GM19455 (cell line): Measurements from ENCODE around the gene ASB16.
A peak's percentile ranks its signal among the peaks of the same experiment; 100 is the strongest.

ENCODE experiments used
- ATAC-seq: cut with Tn5 transposase; IDR thresholded peaks from one replicate; pipeline ENCODE4 v1.9.1; 2021; ENCODE audit not compliant: unreplicated experiment

ASB16 gene

GRCh38 chr17:44187131-44187899, 16.8 kb downstream of the ASB16 start:
- peak; percentile 42 for ATAC-seq

- no peak for ATAC-seq
Observed at GRCh38 chr17:44188576-44189403, 18.3 kb downstream of the ASB16 start.

- ATAC-seq = no peak
Observed at GRCh38 chr17:44190481-44190880, 20.0 kb downstream of the ASB16 start.

GRCh38 chr17:44191369-44191768, 20.9 kb downstream of the ASB16 start:
- ATAC-seq = no peak

GRCh38 chr17:44191941-44192496, 21.5 kb downstream of the ASB16 start:
- no peak for ATAC-seq

GRCh38 chr17:44192750-44193149, 22.2 kb downstream of the ASB16 start:
- no peak for ATAC-seq

- no peak for ATAC-seq
Observed at GRCh38 chr17:44193326-44194084, 23.0 kb downstream of the ASB16 start.

GRCh38 chr17:44197107-44197506, 26.6 kb downstream of the ASB16 start:
- no peak for ATAC-seq

- ATAC-seq = no peak
Observed at GRCh38 chr17:44197980-44198720, 27.6 kb downstream of the ASB16 start.

GRCh38 chr17:44198721-44199552, 28.4 kb downstream of the ASB16 start:
- ATAC-seq = peak; percentile 22

GRCh38 chr17:44199553-44200477, 29.3 kb downstream of the ASB16 start, which contains the start of gene ATXN7L3:
ATXN7L3 (minus strand) TSS chr17:44199884; CDS start chr17:44198070, 1,814 bp downstream.
- peak; percentile 63 for ATAC-seq

GRCh38 chr17:44200478-44201155, 30.1 kb downstream of the ASB16 start:
- ATAC-seq = peak; percentile 12

- no peak for ATAC-seq
Observed at GRCh38 chr17:44202756-44203155, 32.3 kb downstream of the ASB16 start.

GRCh38 chr17:44203731-44204440, 33.4 kb downstream of the ASB16 start:
- ATAC-seq = no peak

GRCh38 chr17:44204441-44204882, 34.0 kb downstream of the ASB16 start:
- no peak for ATAC-seq

- no peak for ATAC-seq
Observed at GRCh38 chr17:44205962-44206824, 35.7 kb downstream of the ASB16 start.
